Activated CD8-positive, alpha-beta T cell treated with anti-CD3 and anti-CD28 coated beads for 36 hours (primary cell): ENCODE results near the gene ACER1. TPM values are rescaled to one million over a fixed set of nuclear protein-coding genes. Genes with fewer than 3 reads are reported as not detected.

Source experiments
- ATAC-seq: fragments of 200-7000 bp; cut with Tn5 transposase; one replicate; pipeline ENCODE4 v1.10.0; 2021; ENCODE audit warnings: mild to moderate bottlenecking, moderate library complexity
- CTCF ChIA-PET: fragments of 350-600 bp; sonication (Branson Sonifier 250); formaldehyde crosslinking; loops from one replicate; lab custom pipeline; 2021; ENCODE audit warnings: antibody characterized with exemption; lab: Charles Lee
- POLR2A ChIA-PET: fragments of 350-600 bp; sonication (Branson Sonifier 250); formaldehyde crosslinking; loops from one replicate; lab custom pipeline; 2021; ENCODE audit warnings: antibody characterized with exemption; lab: Charles Lee
- DNase-seq: peaks from one replicate; pipeline ENCODE4 v3.0.0-alpha.2; 2020
- H3K27ac Mint-ChIP-seq: one replicate; pipeline ENCODE4 v1.8.0; 2021; ENCODE audit warnings: mild to moderate bottlenecking, mixed read lengths
- H3K27me3 Mint-ChIP-seq: one replicate; pipeline ENCODE4 v1.8.0; 2021; ENCODE audit warnings: mixed read lengths
- H3K36me3 Mint-ChIP-seq: one replicate; pipeline ENCODE4 v1.8.0; 2021; ENCODE audit warnings: low read depth, mixed read lengths
- H3K4me1 Mint-ChIP-seq: one replicate; pipeline ENCODE4 v1.8.0; 2021; ENCODE audit warnings: low read depth, mixed read lengths
- H3K4me3 Mint-ChIP-seq: one replicate; pipeline ENCODE4 v1.8.0; 2021; ENCODE audit warnings: mild to moderate bottlenecking, moderate library complexity, mixed read lengths
- H3K9me3 Mint-ChIP-seq: one replicate; pipeline ENCODE4 v1.8.0; 2021; ENCODE audit warnings: mixed read lengths
- intact Hi-C: fragments of 100-400 bp; cut with micrococcal nuclease; formaldehyde crosslinking; loops from one replicate; pipeline ENCODE4 v1.10.0; 2022
- total RNA-seq, 2 experiments: library from RNA; stranded (reverse); gene quantifications; one replicate each; pipeline ENCODE4 v1.2.3, GENCODE V29; 2021
- TF ChIP-seq, protein P1 (sequence below): fragments of 200-600 bp; IDR thresholded peaks from one replicate; pipeline ENCODE4 v1.8.0; 2022; ENCODE audit warnings: antibody characterized with exemption, mild to moderate bottlenecking

Gene ACER1
- total RNA-seq, 2 experiments from 2014 or later, result not detected

- H3K4me1 Mint-ChIP-seq, result peaks cover 57% of the 10 kb centered on the region
- ATAC-seq, result no peak
- POLR2A ChIA-PET, result no interaction called here
- no peak for DNase-seq
- TF ChIP-seq, protein P1, sequence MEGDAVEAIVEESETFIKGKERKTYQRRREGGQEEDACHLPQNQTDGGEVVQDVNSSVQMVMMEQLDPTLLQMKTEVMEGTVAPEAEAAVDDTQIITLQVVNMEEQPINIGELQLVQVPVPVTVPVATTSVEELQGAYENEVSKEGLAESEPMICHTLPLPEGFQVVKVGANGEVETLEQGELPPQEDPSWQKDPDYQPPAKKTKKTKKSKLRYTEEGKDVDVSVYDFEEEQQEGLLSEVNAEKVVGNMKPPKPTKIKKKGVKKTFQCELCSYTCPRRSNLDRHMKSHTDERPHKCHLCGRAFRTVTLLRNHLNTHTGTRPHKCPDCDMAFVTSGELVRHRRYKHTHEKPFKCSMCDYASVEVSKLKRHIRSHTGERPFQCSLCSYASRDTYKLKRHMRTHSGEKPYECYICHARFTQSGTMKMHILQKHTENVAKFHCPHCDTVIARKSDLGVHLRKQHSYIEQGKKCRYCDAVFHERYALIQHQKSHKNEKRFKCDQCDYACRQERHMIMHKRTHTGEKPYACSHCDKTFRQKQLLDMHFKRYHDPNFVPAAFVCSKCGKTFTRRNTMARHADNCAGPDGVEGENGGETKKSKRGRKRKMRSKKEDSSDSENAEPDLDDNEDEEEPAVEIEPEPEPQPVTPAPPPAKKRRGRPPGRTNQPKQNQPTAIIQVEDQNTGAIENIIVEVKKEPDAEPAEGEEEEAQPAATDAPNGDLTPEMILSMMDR, result no peak
- H3K27ac Mint-ChIP-seq, result no peak overlapping the region
- H3K36me3 Mint-ChIP-seq, result peaks cover 24% of the 10 kb centered on the region
- no peaks in the 10 kb centered on the region for H3K9me3 Mint-ChIP-seq
- CTCF ChIA-PET, result no interaction called here
- H3K27me3 Mint-ChIP-seq, result no peaks in the 10 kb centered on the region
- no peak overlapping the region for H3K4me3 Mint-ChIP-seq
- intact Hi-C loops, result no loop called here
Measured at GRCh38 chr19:6273701-6274601, 59.5 kb downstream of the ACER1 start.

- intact Hi-C loops, result no loop called here
- Mint-ChIP-seq H3K4me3 (no peak overlapping the region), H3K27me3 (no peaks in the 10 kb centered on the region), H3K4me1 (peaks cover 48% of the 10 kb centered on the region), H3K9me3 (no peaks in the 10 kb centered on the region), H3K27ac (no peak overlapping the region), H3K36me3 (peaks cover 19% of the 10 kb centered on the region)
- DNase-seq (no peak), ATAC-seq (no peak)
- ChIA-PET POLR2A (no interaction called here), CTCF (no interaction called here)
- TF ChIP-seq, protein P1, result no peak
Measured at GRCh38 chr19:6272913-6273600, 60.4 kb downstream of the ACER1 start.

- ChIA-PET POLR2A (no interaction called here), CTCF (no interaction called here)
- H3K27ac Mint-ChIP-seq, result no peak overlapping the region
- TF ChIP-seq, protein P1, result no peak
- H3K36me3 Mint-ChIP-seq, result peaks cover 17% of the 10 kb centered on the region
- ATAC-seq (no peak), DNase-seq (no peak)
- no peaks in the 10 kb centered on the region for H3K27me3 Mint-ChIP-seq
- H3K4me1 Mint-ChIP-seq, result peaks cover 42% of the 10 kb centered on the region
- intact Hi-C loops, result no loop called here
- no peaks in the 10 kb centered on the region for H3K9me3 Mint-ChIP-seq
- no peak overlapping the region for H3K4me3 Mint-ChIP-seq
Measured at GRCh38 chr19:6272411-6272791, 61.0 kb downstream of the ACER1 start.

DNA sequence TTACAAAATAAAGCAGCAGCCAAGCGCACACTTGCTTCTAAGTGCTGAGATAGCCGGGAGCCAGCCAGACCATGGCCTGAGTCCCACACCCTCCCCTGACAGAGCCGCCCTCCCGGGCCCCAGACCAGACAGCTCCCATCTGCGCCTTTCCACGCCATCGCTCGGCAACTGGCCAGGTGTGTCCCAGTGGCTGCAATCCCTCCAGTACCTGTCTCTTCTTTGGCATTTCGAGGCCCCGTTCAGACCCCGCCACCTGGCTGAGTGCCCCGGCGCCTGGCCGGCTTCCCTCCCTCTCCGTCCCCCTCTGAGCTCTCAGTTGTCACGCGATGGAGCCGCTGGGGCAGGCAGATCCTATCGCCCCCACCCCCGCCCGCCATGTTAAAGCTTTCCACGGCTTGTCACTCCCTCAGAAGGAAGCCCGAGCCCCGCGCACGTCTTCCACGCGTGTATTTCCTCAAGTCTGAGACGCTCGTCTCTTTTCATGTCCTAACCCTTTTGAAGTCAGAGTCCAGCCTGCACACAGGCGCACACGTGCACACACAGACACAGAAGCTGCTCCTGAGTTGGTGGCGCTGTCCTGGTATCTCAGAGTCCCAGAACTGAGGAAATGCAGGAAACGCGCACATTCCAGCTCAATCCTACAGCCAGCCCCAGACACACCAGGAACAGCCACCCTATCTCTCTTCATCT is 61.5 kb downstream of the ACER1 start:
- no peak overlapping the region for H3K4me3 Mint-ChIP-seq
- no peak for DNase-seq
- H3K9me3 Mint-ChIP-seq, result no peaks in the 10 kb centered on the region
- H3K27me3 Mint-ChIP-seq, result no peaks in the 10 kb centered on the region
- POLR2A ChIA-PET, result interaction anchor here (1.3 kb wide), 1 partner anchor 468 kb away, joined by 3 read pairs; the partner anchor contains the start of gene NRTN
- peak overlapping the region; percentile 74 for H3K27ac Mint-ChIP-seq
- intact Hi-C loops, result no loop called here
- no peak for ATAC-seq
- H3K4me1 Mint-ChIP-seq, result peaks cover 38% of the 10 kb centered on the region
- TF ChIP-seq, protein P1, result no peak
- CTCF ChIA-PET, result no interaction called here
- H3K36me3 Mint-ChIP-seq, result peaks cover 17% of the 10 kb centered on the region
